ENCODE data around the gene MEIOC.

DNA sequence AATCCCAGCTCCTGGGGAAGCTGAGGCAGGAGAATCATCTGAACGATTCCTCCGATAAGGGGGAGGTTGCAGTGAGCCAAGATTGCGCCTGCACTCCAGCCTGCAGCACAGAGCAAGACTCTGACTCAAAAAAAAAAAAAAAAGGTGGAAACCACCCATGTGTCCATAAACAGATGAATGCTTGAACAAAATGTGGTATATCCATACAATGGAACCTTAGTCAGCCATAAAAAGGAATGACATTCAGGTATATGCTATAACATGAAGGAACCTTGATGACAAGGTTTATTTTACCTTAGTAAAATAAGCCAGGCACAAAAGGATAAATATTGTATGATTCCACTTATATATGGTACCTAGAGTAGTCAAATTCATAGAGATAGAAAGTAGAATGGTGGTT is 2.9 kb upstream of the MEIOC start:
- no peak for TF ChIP-seq CTCF (IDR thresholded peaks at IDR 0.05)
- no peak for TF ChIP-seq POLR2A (IDR thresholded peaks at IDR 0.05)

Data from testis (tissue), 2 donors.